Hypothalamus (tissue), 51 donors: Measurements from ENCODE around the gene SYPL1.
"Not testable (repeated sequence)": the region's sequence is repeated elsewhere in the genome, so short reads cannot be mapped to it uniquely, and the experiment has no call there.

Experiments used
- DNase-seq, 51 donors: peaks; one replicate each; lab custom pipeline; 2025; lab: John Stamatoyannopoulos, UW

Gene SYPL1

GRCh38 chr7:106112118-106112971 is at the start of gene SYPL1:
TSS of gene SYPL1 (minus strand) at chr7:106112312. CDS start at chr7:106112208, 104 bp downstream.
- DNase-seq = peak; percentile 16 to 91 (median 81)

GRCh38 chr7:106155027-106155426 is 42.9 kb upstream of the SYPL1 start:
- DNase-seq = no peak

GRCh38 chr7:106153891-106154449 is 41.9 kb upstream of the SYPL1 start:
- DNase-seq = peak in 49 of 51 donors; percentile 5 to 87 (median 66)

- no peak for DNase-seq
Measured at GRCh38 chr7:106152313-106152665, 40.2 kb upstream of the SYPL1 start.

GRCh38 chr7:106151459-106152312 is 39.6 kb upstream of the SYPL1 start:
- no peak for DNase-seq

GRCh38 chr7:106143711-106144337 is 31.7 kb upstream of the SYPL1 start:
- no peak for DNase-seq

GRCh38 chr7:106142136-106142535 is 30.0 kb upstream of the SYPL1 start:
- no peak for DNase-seq

GRCh38 chr7:106140406-106141173 is 28.5 kb upstream of the SYPL1 start:
- no peak for DNase-seq

- peak in 2 of 51 donors; percentile 4 to 25 for DNase-seq
Measured at GRCh38 chr7:106139265-106140251, 27.4 kb upstream of the SYPL1 start.

GRCh38 chr7:106138776-106139175 is 26.7 kb upstream of the SYPL1 start:
- no peak for DNase-seq

GRCh38 chr7:106138181-106138580 is 26.1 kb upstream of the SYPL1 start:
- not testable (repeated sequence) for DNase-seq

GRCh38 chr7:106134241-106134640 is 22.1 kb upstream of the SYPL1 start:
- no peak for DNase-seq

- no peak for DNase-seq
Measured at GRCh38 chr7:106129291-106129690, 17.2 kb upstream of the SYPL1 start.

GRCh38 chr7:106128836-106129235 is 16.7 kb upstream of the SYPL1 start:
- no peak for DNase-seq

GRCh38 chr7:106127984-106128780 is 16.1 kb upstream of the SYPL1 start:
- DNase-seq = no peak

GRCh38 chr7:106126170-106126938 is 14.2 kb upstream of the SYPL1 start:
- no peak for DNase-seq

GRCh38 chr7:106125417-106125816 is 13.3 kb upstream of the SYPL1 start:
- DNase-seq = no peak
